ENCODE results near the gene INHBE.

DNA sequence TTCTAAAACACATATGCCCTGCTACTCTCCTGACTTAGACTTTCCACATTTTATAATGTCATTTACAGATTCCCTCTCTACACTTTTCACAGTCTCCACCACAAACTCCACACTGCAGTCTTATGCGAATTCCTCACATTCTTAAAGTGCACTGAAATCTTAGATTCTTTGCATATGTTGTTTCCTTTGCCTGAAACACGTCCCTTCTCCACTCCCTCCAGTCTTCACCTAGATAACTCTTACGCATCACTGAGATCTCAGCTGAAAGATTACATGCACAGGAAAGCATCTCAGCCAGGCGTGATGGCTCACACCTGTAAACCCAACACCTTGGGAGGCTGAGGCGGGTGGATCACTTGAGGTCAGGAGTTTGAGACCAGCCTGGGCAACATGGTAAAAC is 28.4 kb downstream of the INHBE start:
- TF ChIP-seq, protein P1, sequence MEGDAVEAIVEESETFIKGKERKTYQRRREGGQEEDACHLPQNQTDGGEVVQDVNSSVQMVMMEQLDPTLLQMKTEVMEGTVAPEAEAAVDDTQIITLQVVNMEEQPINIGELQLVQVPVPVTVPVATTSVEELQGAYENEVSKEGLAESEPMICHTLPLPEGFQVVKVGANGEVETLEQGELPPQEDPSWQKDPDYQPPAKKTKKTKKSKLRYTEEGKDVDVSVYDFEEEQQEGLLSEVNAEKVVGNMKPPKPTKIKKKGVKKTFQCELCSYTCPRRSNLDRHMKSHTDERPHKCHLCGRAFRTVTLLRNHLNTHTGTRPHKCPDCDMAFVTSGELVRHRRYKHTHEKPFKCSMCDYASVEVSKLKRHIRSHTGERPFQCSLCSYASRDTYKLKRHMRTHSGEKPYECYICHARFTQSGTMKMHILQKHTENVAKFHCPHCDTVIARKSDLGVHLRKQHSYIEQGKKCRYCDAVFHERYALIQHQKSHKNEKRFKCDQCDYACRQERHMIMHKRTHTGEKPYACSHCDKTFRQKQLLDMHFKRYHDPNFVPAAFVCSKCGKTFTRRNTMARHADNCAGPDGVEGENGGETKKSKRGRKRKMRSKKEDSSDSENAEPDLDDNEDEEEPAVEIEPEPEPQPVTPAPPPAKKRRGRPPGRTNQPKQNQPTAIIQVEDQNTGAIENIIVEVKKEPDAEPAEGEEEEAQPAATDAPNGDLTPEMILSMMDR (IDR thresholded peaks at IDR 0.05) = no peak
- no peak for TF ChIP-seq POLR2A (IDR thresholded peaks at IDR 0.05)
- no peak for TF ChIP-seq EP300 (IDR thresholded peaks at IDR 0.05)
